Thyroid gland (tissue), 4 donors: Measurements from ENCODE around the gene SYT13. TPM values are rescaled to one million over a fixed set of nuclear protein-coding genes. Genes with fewer than 3 reads are reported as not detected.

Experiments used
- DNase-seq, 2 donors: peaks; one replicate each; pipeline ENCODE4 v3.0.0-alpha.2; 2019
- H3K27ac ChIP-seq, 3 donors: fragments of 200-600 bp; sonication (generic); 1 replicate in 2 of 3; 2 replicates in 1 of 3; pipeline ENCODE4 v1.5.1; 2016 to 2019; ENCODE audit warnings: mild to moderate bottlenecking in 1 of 3, moderate library complexity in 1 of 3
- H3K27me3 ChIP-seq: fragments of 200-600 bp; sonication (generic); one replicate; pipeline ENCODE4 v1.5.1; 2019
- H3K36me3 ChIP-seq, 2 donors: fragments of 200-600 bp; sonication (generic); one replicate each; pipeline ENCODE4 v1.5.1; 2016 to 2019
- H3K4me1 ChIP-seq, 2 donors: fragments of 200-600 bp; sonication (generic); one replicate each; pipeline ENCODE4 v1.5.1; 2017 to 2019
- H3K4me3 ChIP-seq, 3 donors: fragments of 200-600 bp; sonication (generic); replicated peaks in 1 of 3; 1 replicate in 2 of 3; 2 replicates in 1 of 3; pipeline ENCODE4 v1.5.1; 2016; ENCODE audit warnings: mild to moderate bottlenecking in 1 of 3
- H3K9me3 ChIP-seq: fragments of 200-600 bp; sonication (generic); one replicate; pipeline ENCODE4 v1.5.1; 2017
- POLR2A ChIP-seq, 2 donors: fragments of 450-650 bp; IDR thresholded peaks; one replicate each; pipeline ENCODE4 v1.6.1; 2017; ENCODE audit warnings: antibody characterized with exemption in 2 of 2, mild to moderate bottlenecking in 2 of 2, moderate library complexity in 1 of 2
- WGBS, 2 donors: methylation state at CpG; one replicate each; pipeline ENCODE4 v1.1.5; 2017; 5-methylcytosine and 5-hydroxymethylcytosine counted together
- intact Hi-C: fragments of 100-400 bp; cut with DNase I; formaldehyde crosslinking; loops from one replicate; pipeline ENCODE4 v1.15.1; 2023
- total RNA-seq, 4 donors: library from RNA; depleted of rRNA; stranded (reverse); fragments of >200 nt; gene quantifications; one replicate each; pipeline ENCODE4 v1.2.3, GENCODE V29; 2016
- TF ChIP-seq, protein P1 (sequence below), 6 experiments: fragments of 200-600 bp in 3 of 6; fragments of 450-650 bp in 3 of 6; sonication (generic) in 3 of 6; IDR thresholded peaks; one replicate each; pipeline ENCODE4 v1.5.1; 2016 to 2019; ENCODE audit warnings: antibody characterized with exemption in 6 of 6, mild to moderate bottlenecking in 2 of 6, inconsistent platforms in 1 of 6, moderate library complexity in 1 of 6

SYT13 gene
- total RNA-seq, 4 donors from 2014 or later, result 1.6 to 12.7 (median 4.3) TPM

- no peak for TF ChIP-seq POLR2A (IDR thresholded peaks at IDR 0.05)
- TF ChIP-seq, protein P1, sequence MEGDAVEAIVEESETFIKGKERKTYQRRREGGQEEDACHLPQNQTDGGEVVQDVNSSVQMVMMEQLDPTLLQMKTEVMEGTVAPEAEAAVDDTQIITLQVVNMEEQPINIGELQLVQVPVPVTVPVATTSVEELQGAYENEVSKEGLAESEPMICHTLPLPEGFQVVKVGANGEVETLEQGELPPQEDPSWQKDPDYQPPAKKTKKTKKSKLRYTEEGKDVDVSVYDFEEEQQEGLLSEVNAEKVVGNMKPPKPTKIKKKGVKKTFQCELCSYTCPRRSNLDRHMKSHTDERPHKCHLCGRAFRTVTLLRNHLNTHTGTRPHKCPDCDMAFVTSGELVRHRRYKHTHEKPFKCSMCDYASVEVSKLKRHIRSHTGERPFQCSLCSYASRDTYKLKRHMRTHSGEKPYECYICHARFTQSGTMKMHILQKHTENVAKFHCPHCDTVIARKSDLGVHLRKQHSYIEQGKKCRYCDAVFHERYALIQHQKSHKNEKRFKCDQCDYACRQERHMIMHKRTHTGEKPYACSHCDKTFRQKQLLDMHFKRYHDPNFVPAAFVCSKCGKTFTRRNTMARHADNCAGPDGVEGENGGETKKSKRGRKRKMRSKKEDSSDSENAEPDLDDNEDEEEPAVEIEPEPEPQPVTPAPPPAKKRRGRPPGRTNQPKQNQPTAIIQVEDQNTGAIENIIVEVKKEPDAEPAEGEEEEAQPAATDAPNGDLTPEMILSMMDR (IDR thresholded peaks at IDR 0.05), result no peak
- intact Hi-C loops, result no loop called here
- DNase-seq, result no peak
- WGBS, 2 donors, result 72 to 75% methylated on average over 1 of the region's 1 CpG
- Histone ChIP-seq H3K27me3 (no peaks in the 10 kb centered on the region), H3K9me3 (no peaks in the 10 kb centered on the region), H3K4me3 (no peak overlapping the region), H3K36me3 (no peaks in the 10 kb centered on the region), H3K4me1 (peaks cover 0 to 13% of the 10 kb centered on the region in 2 donors), H3K27ac (no peak overlapping the region)
Observed at GRCh38 chr11:45289369-45289768, 3.2 kb upstream of the SYT13 start.

DNA sequence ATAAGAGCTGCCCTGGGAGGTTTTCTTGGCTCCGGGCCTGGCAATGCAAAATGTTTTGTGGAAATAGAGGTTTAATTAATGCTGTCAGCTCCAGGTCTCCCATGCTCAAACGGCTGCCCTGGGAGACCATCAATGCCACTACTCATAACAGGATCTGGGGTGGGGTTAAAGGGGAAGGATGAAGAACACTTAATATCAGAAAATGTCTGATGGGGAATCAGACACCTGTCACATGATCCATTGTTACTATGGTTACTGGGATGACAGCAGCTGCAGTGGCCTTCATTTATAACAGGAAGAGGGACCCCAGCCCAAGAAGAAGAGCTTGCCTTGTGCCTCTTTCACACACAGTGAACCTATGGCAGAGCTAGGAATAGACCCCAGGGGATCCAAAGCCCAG lies 2.2 kb upstream of the SYT13 start:
- intact Hi-C loops, result no loop called here
- Histone ChIP-seq H3K36me3 (no peaks in the 10 kb centered on the region), H3K9me3 (no peaks in the 10 kb centered on the region), H3K27ac (no peak overlapping the region), H3K27me3 (no peaks in the 10 kb centered on the region), H3K4me1 (peaks cover 0 to 13% of the 10 kb centered on the region in 2 donors), H3K4me3 (no peak overlapping the region)
- 68 to 83% methylated on average over 2 of the region's 2 CpGs for WGBS, 2 donors
- TF ChIP-seq, protein P1 (IDR thresholded peaks at IDR 0.05), result no peak
- TF ChIP-seq POLR2A (IDR thresholded peaks at IDR 0.05), result no peak
- DNase-seq, result no peak

DNA sequence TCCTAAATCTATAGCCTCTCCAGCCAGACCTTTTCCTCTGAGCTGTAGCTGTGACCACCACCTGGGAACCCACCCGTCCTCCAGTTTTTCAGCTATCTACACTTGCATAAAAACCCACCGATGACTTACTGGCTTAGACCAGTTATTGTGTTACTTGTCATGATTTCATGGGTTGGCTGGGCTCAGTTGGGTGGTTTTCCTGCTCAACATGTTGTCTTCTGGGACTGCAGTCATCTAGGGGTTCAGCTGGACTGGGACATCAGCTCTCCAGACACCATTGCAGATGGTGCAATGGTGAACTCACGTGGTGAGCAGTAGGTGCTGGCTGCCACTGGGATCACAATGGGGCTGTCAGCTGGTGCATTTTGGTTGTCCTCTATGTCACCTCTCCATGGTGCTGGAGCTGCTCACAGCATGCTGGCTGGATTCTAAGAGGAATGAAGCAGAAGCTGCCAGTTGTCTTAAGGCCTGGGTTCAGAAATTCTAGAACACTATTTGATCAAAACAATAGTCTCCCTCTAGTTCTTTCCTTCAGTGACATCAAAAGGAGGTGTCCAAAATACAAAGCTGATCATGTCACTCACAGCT lies 1.3 kb upstream of the SYT13 start:
- no peak overlapping the region for H3K4me3 ChIP-seq
- no peak for DNase-seq
- no peak for TF ChIP-seq POLR2A (IDR thresholded peaks at IDR 0.05)
- TF ChIP-seq, protein P1 (IDR thresholded peaks at IDR 0.05), result no peak
- H3K27me3 ChIP-seq, result no peaks in the 10 kb centered on the region
- intact Hi-C loops, result no loop called here
- peaks cover 0 to 13% of the 10 kb centered on the region in 2 donors for H3K4me1 ChIP-seq
- no peak overlapping the region for H3K27ac ChIP-seq
- no peaks in the 10 kb centered on the region for H3K9me3 ChIP-seq
- no peaks in the 10 kb centered on the region for H3K36me3 ChIP-seq
- WGBS, 2 donors, result 65 to 67% methylated on average over 3 of the region's 3 CpGs

DNA sequence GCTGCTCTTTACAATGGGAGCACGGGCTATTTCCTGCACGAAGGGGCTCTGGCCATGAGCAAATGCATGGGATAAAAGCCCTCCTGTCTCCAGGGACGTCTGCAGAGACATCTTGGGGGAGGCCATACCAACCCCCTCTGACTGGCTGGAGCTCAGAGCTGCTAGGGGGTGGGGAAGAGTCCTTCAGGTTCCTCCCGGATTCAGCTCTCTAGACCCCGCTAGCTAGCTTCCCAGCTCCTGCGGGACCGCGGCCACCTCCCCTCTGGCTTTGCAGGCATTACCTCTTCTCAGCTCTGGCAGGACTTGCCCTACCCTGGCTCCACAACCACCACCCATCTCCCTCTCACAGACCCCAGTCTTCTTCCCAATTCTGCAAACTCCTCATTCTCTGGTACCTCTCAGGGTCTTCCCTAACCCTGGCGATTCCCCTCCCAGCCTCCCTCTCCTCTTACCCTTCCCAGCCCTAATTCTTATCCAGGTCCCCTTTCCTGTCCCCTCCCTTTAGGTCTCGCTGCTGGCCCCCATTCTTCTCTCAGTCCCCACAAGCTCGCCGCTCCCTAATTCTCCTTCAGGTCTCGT lies 802 bp downstream of the SYT13 start:
- intact Hi-C loops, result no loop called here
- Histone ChIP-seq H3K9me3 (no peaks in the 10 kb centered on the region), H3K36me3 (no peaks in the 10 kb centered on the region), H3K4me3 (peak overlapping the region in 1 of 3 donors; percentile 23), H3K27ac (no peak overlapping the region), H3K4me1 (peaks cover 3 to 17% of the 10 kb centered on the region in 2 donors), H3K27me3 (no peaks in the 10 kb centered on the region)
- TF ChIP-seq POLR2A (IDR thresholded peaks at IDR 0.05), result no peak
- TF ChIP-seq, protein P1 (IDR thresholded peaks at IDR 0.05), result no peak
- WGBS, 2 donors, result 25 to 35% methylated on average over 11 to 13 of the region's 13 CpGs
- no peak for DNase-seq

- intact Hi-C loops, result no loop called here
- peaks cover 3 to 17% of the 10 kb centered on the region in 2 donors for H3K4me1 ChIP-seq
- TF ChIP-seq, protein P1 (IDR thresholded peaks at IDR 0.05), result no peak
- no peak for TF ChIP-seq POLR2A (IDR thresholded peaks at IDR 0.05)
- no peaks in the 10 kb centered on the region for H3K9me3 ChIP-seq
- H3K4me3 ChIP-seq, result no peak overlapping the region
- H3K36me3 ChIP-seq, result no peaks in the 10 kb centered on the region
- H3K27me3 ChIP-seq, result no peaks in the 10 kb centered on the region
- DNase-seq, result peak; percentile 77 to 79
- WGBS, 2 donors, result 48 to 60% methylated on average over 6 of the region's 6 CpGs
- H3K27ac ChIP-seq, result peak overlapping the region; percentile 44 to 51 (median 47)
Observed at GRCh38 chr11:45282081-45282480, 4.1 kb downstream of the SYT13 start.
